ENCODE data around the gene SERHL2.
"Not testable (repeated sequence)": the region's sequence is repeated elsewhere in the genome, so short reads cannot be mapped to it uniquely, and the experiment has no call there.

The SERHL2 gene

GRCh38 chr22:42536166-42536565 lies 17.6 kb upstream of the SERHL2 start:
- DNase-seq (ENCODE audit: low spot score): no peak

- DNase-seq (ENCODE audit: low spot score): not testable (repeated sequence)
Measured at GRCh38 chr22:42536634-42537033, 17.1 kb upstream of the SERHL2 start.

GRCh38 chr22:42537199-42537831 lies 16.4 kb upstream of the SERHL2 start:
- not testable (repeated sequence) for DNase-seq (ENCODE audit: low spot score)

- not testable (repeated sequence) for DNase-seq (ENCODE audit: low spot score)
Measured at GRCh38 chr22:42539236-42539771, 14.5 kb upstream of the SERHL2 start.

- DNase-seq (ENCODE audit: low spot score): no peak
Measured at GRCh38 chr22:42544686-42545085, 9.1 kb upstream of the SERHL2 start.

GRCh38 chr22:42547562-42547961 lies 6.2 kb upstream of the SERHL2 start:
- no peak for DNase-seq (ENCODE audit: low spot score)

GRCh38 chr22:42548126-42548525 lies 5.6 kb upstream of the SERHL2 start:
- not testable (repeated sequence) for DNase-seq (ENCODE audit: low spot score)

GRCh38 chr22:42548597-42549330 lies 5.0 kb upstream of the SERHL2 start:
- no peak for DNase-seq (ENCODE audit: low spot score)

- no peak for DNase-seq (ENCODE audit: low spot score)
Measured at GRCh38 chr22:42549331-42550060, 4.3 kb upstream of the SERHL2 start.

GRCh38 chr22:42552294-42552647 lies 1.5 kb upstream of the SERHL2 start:
- not testable (repeated sequence) for DNase-seq (ENCODE audit: low spot score)

- DNase-seq (ENCODE audit: low spot score): no peak
Measured at GRCh38 chr22:42560381-42560780, 6.6 kb downstream of the SERHL2 start.

GRCh38 chr22:42560781-42561180 lies 7.0 kb downstream of the SERHL2 start:
- DNase-seq (ENCODE audit: low spot score): no peak

- no peak for DNase-seq (ENCODE audit: low spot score)
Measured at GRCh38 chr22:42561856-42562255, 8.1 kb downstream of the SERHL2 start.

- no peak for DNase-seq (ENCODE audit: low spot score)
Measured at GRCh38 chr22:42562279-42562678, 8.5 kb downstream of the SERHL2 start.

- no peak for DNase-seq (ENCODE audit: low spot score)
Measured at GRCh38 chr22:42562684-42563083, 8.9 kb downstream of the SERHL2 start.

GRCh38 chr22:42563943-42564342 lies 10.2 kb downstream of the SERHL2 start:
- DNase-seq (ENCODE audit: low spot score): not testable (repeated sequence)

- DNase-seq (ENCODE audit: low spot score): no peak
Measured at GRCh38 chr22:42564699-42565098, 10.9 kb downstream of the SERHL2 start.

- DNase-seq (ENCODE audit: low spot score): no peak
Measured at GRCh38 chr22:42565956-42566355, 12.2 kb downstream of the SERHL2 start.

- DNase-seq (ENCODE audit: low spot score): not testable (repeated sequence)
Measured at GRCh38 chr22:42567950-42568349, 14.2 kb downstream of the SERHL2 start.

GRCh38 chr22:42570580-42570979 lies 16.8 kb downstream of the SERHL2 start:
- DNase-seq (ENCODE audit: low spot score): not testable (repeated sequence)

- DNase-seq (ENCODE audit: low spot score): not testable (repeated sequence)
Measured at GRCh38 chr22:42571068-42571467, 17.3 kb downstream of the SERHL2 start.

GRCh38 chr22:42574046-42574445 lies 20.3 kb downstream of the SERHL2 start:
- DNase-seq (ENCODE audit: low spot score): not testable (repeated sequence)

GRCh38 chr22:42574468-42574867 lies 20.7 kb downstream of the SERHL2 start:
- not testable (repeated sequence) for DNase-seq (ENCODE audit: low spot score)
